Thoracic aorta (tissue), 2 donors: Measurements from ENCODE around the gene CACNA2D3. TPM values are rescaled to one million over a fixed set of nuclear protein-coding genes. Genes with fewer than 3 reads are reported as not detected.

ENCODE experiments used
- ATAC-seq: fragments of 150-250 bp; one replicate; pipeline ENCODE4 v1.8.0; 2017; ENCODE audit warnings: low read depth; ENCODE audit not compliant: insufficient number of reproducible peaks, low FRiP score
- DNase-seq: peaks from one replicate; pipeline ENCODE4 v3.0.0-alpha.2; 2020; ENCODE audit warnings: low spot score
- H3K27ac ChIP-seq, 2 donors: fragments of 200-600 bp; sonication (generic); 1 replicate in 1 of 2; 2 replicates in 1 of 2; pipeline ENCODE4 v1.5.1; 2016; ENCODE audit warnings: mild to moderate bottlenecking in 2 of 2, moderate library complexity in 2 of 2
- H3K27me3 ChIP-seq: fragments of 200-600 bp; sonication (generic); replicated peaks from 2 replicates; pipeline ENCODE4 v1.6.0; 2016; ENCODE audit warnings: mild to moderate bottlenecking; ENCODE audit not compliant: insufficient read depth
- H3K36me3 ChIP-seq: fragments of 200-600 bp; sonication (generic); one replicate; pipeline ENCODE4 v1.5.1; 2016
- H3K4me1 ChIP-seq, 2 donors: fragments of 200-600 bp; sonication (generic); 1 replicate in 1 of 2; 2 replicates in 1 of 2; pipeline versions ENCODE4 v1.5.1 to v1.6.0; 2016; ENCODE audit warnings: low read depth in 2 of 2, mild to moderate bottlenecking in 1 of 2; ENCODE audit not compliant: control insufficient read depth in 1 of 2
- H3K4me3 ChIP-seq: fragments of 200-600 bp; sonication (generic); 2 replicates; pipeline ENCODE4 v1.5.1; 2016; ENCODE audit warnings: mild to moderate bottlenecking
- H3K9me3 ChIP-seq: fragments of 200-600 bp; sonication (generic); 2 replicates; pipeline ENCODE4 v1.5.1; 2016
- CTCF ChIP-seq: fragments of 200-600 bp; sonication (generic); IDR thresholded peaks from one replicate; pipeline ENCODE4 v1.5.1; 2019; ENCODE audit warnings: antibody characterized with exemption
- total RNA-seq, 2 donors: library from RNA; depleted of rRNA; stranded (reverse); fragments of >200 nt; gene quantifications; one replicate each; pipeline versions ENCODE4 v1.1.0 to v1.2.3, GENCODE V29; 2016

The CACNA2D3 gene
- total RNA-seq, 2 donors from 2014 or later, result 3.2 to 4.0 TPM

- DNase-seq (peak; percentile 7), ATAC-seq (no peak)
- Histone ChIP-seq H3K36me3 (no peaks in the 10 kb centered on the region), H3K27ac (no peak overlapping the region), H3K4me1 (peaks cover 0 to 16% of the 10 kb centered on the region in 2 donors), H3K9me3 (no peaks in the 10 kb centered on the region), H3K27me3 (no peaks in the 10 kb centered on the region), H3K4me3 (no peak overlapping the region)
- peak; percentile 56 for TF ChIP-seq CTCF
Observed at GRCh38 chr3:54951405-54951804, 829.1 kb downstream of the CACNA2D3 start.

- no peak for DNase-seq
- Histone ChIP-seq H3K27ac (no peak overlapping the region), H3K27me3 (no peaks in the 10 kb centered on the region), H3K4me1 (peaks cover 0 to 16% of the 10 kb centered on the region in 2 donors), H3K4me3 (no peak overlapping the region), H3K9me3 (no peaks in the 10 kb centered on the region), H3K36me3 (no peaks in the 10 kb centered on the region)
- no peak for TF ChIP-seq CTCF
- no peak for ATAC-seq
Observed at GRCh38 chr3:54954022-54954421, 831.7 kb downstream of the CACNA2D3 start.

GRCh38 chr3:54954521-54954920, 832.2 kb downstream of the CACNA2D3 start:
- Histone ChIP-seq H3K27me3 (no peaks in the 10 kb centered on the region), H3K27ac (no peak overlapping the region), H3K36me3 (no peaks in the 10 kb centered on the region), H3K4me1 (peaks cover 0 to 16% of the 10 kb centered on the region in 2 donors), H3K4me3 (no peak overlapping the region), H3K9me3 (no peaks in the 10 kb centered on the region)
- no peak for TF ChIP-seq CTCF
- DNase-seq, result no peak
- ATAC-seq, result no peak

- no peak for ATAC-seq
- no peak overlapping the region for H3K4me3 ChIP-seq
- no peaks in the 10 kb centered on the region for H3K9me3 ChIP-seq
- peaks cover 0 to 8% of the 10 kb centered on the region in 2 donors for H3K4me1 ChIP-seq
- H3K36me3 ChIP-seq, result no peaks in the 10 kb centered on the region
- no peak overlapping the region for H3K27ac ChIP-seq
- TF ChIP-seq CTCF, result no peak
- no peaks in the 10 kb centered on the region for H3K27me3 ChIP-seq
- DNase-seq, result no peak
Observed at GRCh38 chr3:54955496-54955895, 833.1 kb downstream of the CACNA2D3 start.

GRCh38 chr3:54955941-54956340, 833.6 kb downstream of the CACNA2D3 start:
- no peak for TF ChIP-seq CTCF
- no peaks in the 10 kb centered on the region for H3K27me3 ChIP-seq
- no peak overlapping the region for H3K4me3 ChIP-seq
- no peaks in the 10 kb centered on the region for H3K9me3 ChIP-seq
- no peak overlapping the region for H3K27ac ChIP-seq
- H3K36me3 ChIP-seq, result no peaks in the 10 kb centered on the region
- ATAC-seq, result no peak
- peaks cover 0 to 4% of the 10 kb centered on the region in 2 donors for H3K4me1 ChIP-seq
- no peak for DNase-seq
